ENCODE measurements around the gene HMCN2. TPM values are rescaled to one million over a fixed set of nuclear protein-coding genes. Genes with fewer than 3 reads are reported as not detected.

Gene HMCN2
- total RNA-seq, 6 experiments from 2014 or later = under 0.01 to 0.05 (median 0.02) TPM; not detected in 3

- no peaks in the 10 kb centered on the region for H3K4me1 Mint-ChIP-seq (ENCODE audit: low read depth)
- H3K36me3 Mint-ChIP-seq (ENCODE audit: low read depth) = no peaks in the 10 kb centered on the region
- no peak overlapping the region for H3K4me3 Mint-ChIP-seq
- no peak for TF ChIP-seq CTCF (IDR thresholded peaks at IDR 0.05)
- DNase-seq = no peak
- no peaks in the 10 kb centered on the region for H3K9me3 Mint-ChIP-seq
- H3K27me3 Mint-ChIP-seq (ENCODE audit: insufficient read depth) = peaks cover 22% of the 10 kb centered on the region
- no peak overlapping the region for H3K27ac Mint-ChIP-seq
Measured at GRCh38 chr9:130370226-130370625, 104.7 kb downstream of the HMCN2 start.

- Mint-ChIP-seq H3K4me1 (ENCODE audit: low read depth) (no peaks in the 10 kb centered on the region), H3K9me3 (no peaks in the 10 kb centered on the region), H3K27me3 (ENCODE audit: insufficient read depth) (peaks cover 23% of the 10 kb centered on the region), H3K27ac (peak overlapping the region; percentile 14; the same call in 1 of the 2 replicates), H3K36me3 (ENCODE audit: low read depth) (no peaks in the 10 kb centered on the region), H3K4me3 (no peak overlapping the region)
- no peak for TF ChIP-seq CTCF (IDR thresholded peaks at IDR 0.05)
- peak; percentile 11 for DNase-seq
Measured at GRCh38 chr9:130371196-130371966, 105.8 kb downstream of the HMCN2 start.

- Mint-ChIP-seq H3K27ac (no peak overlapping the region), H3K36me3 (ENCODE audit: low read depth) (no peaks in the 10 kb centered on the region), H3K9me3 (no peaks in the 10 kb centered on the region), H3K4me1 (ENCODE audit: low read depth) (no peaks in the 10 kb centered on the region), H3K4me3 (no peak overlapping the region), H3K27me3 (ENCODE audit: insufficient read depth) (peaks cover 20% of the 10 kb centered on the region)
- no peak for DNase-seq
- TF ChIP-seq CTCF (IDR thresholded peaks at IDR 0.05) = no peak
Measured at GRCh38 chr9:130372057-130372456, 106.5 kb downstream of the HMCN2 start.

- Mint-ChIP-seq H3K4me3 (no peak overlapping the region), H3K9me3 (no peaks in the 10 kb centered on the region), H3K36me3 (ENCODE audit: low read depth) (no peaks in the 10 kb centered on the region), H3K27ac (no peak overlapping the region), H3K4me1 (ENCODE audit: low read depth) (no peaks in the 10 kb centered on the region), H3K27me3 (ENCODE audit: insufficient read depth) (peaks cover 24% of the 10 kb centered on the region)
- no peak for TF ChIP-seq CTCF (IDR thresholded peaks at IDR 0.05)
- no peak for DNase-seq
Measured at GRCh38 chr9:130373679-130374325, 108.2 kb downstream of the HMCN2 start.

- no peak for DNase-seq
- no peaks in the 10 kb centered on the region for H3K4me1 Mint-ChIP-seq (ENCODE audit: low read depth)
- no peak overlapping the region for H3K27ac Mint-ChIP-seq
- no peak overlapping the region for H3K4me3 Mint-ChIP-seq
- no peaks in the 10 kb centered on the region for H3K36me3 Mint-ChIP-seq (ENCODE audit: low read depth)
- peaks cover 28% of the 10 kb centered on the region for H3K27me3 Mint-ChIP-seq (ENCODE audit: insufficient read depth)
- no peak for TF ChIP-seq CTCF (IDR thresholded peaks at IDR 0.05)
- H3K9me3 Mint-ChIP-seq = no peaks in the 10 kb centered on the region
Measured at GRCh38 chr9:130377612-130378011, 112.1 kb downstream of the HMCN2 start.
